Suprapubic skin (tissue), 4 donors: ENCODE results near the gene EFTUD2. TPM values are rescaled to one million over a fixed set of nuclear protein-coding genes. Genes with fewer than 3 reads are reported as not detected.

Source experiments
- DNase-seq, 2 donors: peaks; one replicate each; pipeline ENCODE4 v3.0.0-alpha.2; 2019; ENCODE audit warnings: low spot score in 2 of 2
- H3K27ac ChIP-seq: fragments of 200-600 bp; sonication (generic); one replicate; pipeline ENCODE4 v1.5.1; 2019
- H3K27me3 ChIP-seq: fragments of 200-600 bp; sonication (generic); one replicate; pipeline ENCODE4 v1.5.1; 2019
- H3K36me3 ChIP-seq: fragments of 200-600 bp; sonication (generic); one replicate; pipeline ENCODE4 v1.5.1; 2019
- H3K4me1 ChIP-seq: fragments of 200-600 bp; sonication (generic); one replicate; pipeline ENCODE4 v1.5.1; 2019
- H3K4me3 ChIP-seq: fragments of 200-600 bp; sonication (generic); one replicate; pipeline ENCODE4 v1.5.1; 2019; ENCODE audit warnings: mild to moderate bottlenecking
- H3K9me3 ChIP-seq: fragments of 200-600 bp; sonication (generic); one replicate; pipeline ENCODE4 v1.5.1; 2019
- EP300 ChIP-seq: sonication (generic); formaldehyde crosslinking; IDR thresholded peaks from one replicate; pipeline ENCODE4 v1.6.1; 2017; ENCODE audit warnings: antibody characterized with exemption
- POLR2A ChIP-seq, 2 donors: fragments of 450-650 bp; IDR thresholded peaks; one replicate each; pipeline ENCODE4 v1.6.1; 2017; ENCODE audit warnings: antibody characterized with exemption in 2 of 2, mild to moderate bottlenecking in 2 of 2, moderate library complexity in 2 of 2
- POLR2AphosphoS5 ChIP-seq, 3 donors: sonication (generic); formaldehyde crosslinking; IDR thresholded peaks; one replicate each; pipeline ENCODE4 v1.6.1; 2017; ENCODE audit warnings: antibody characterized with exemption in 3 of 3
- WGBS: methylation state at CpG from one replicate; pipeline ENCODE4 v1.1.5; 2018; 5-methylcytosine and 5-hydroxymethylcytosine counted together
- total RNA-seq, 4 donors: library from RNA; depleted of rRNA; stranded (reverse); fragments of >200 nt; gene quantifications; one replicate each; pipeline ENCODE4 v1.1.0, GENCODE V29; 2016
- TF ChIP-seq, protein P1 (sequence below), 2 donors: fragments of 200-600 bp in 1 of 2; fragments of 450-650 bp in 1 of 2; sonication (generic) in 1 of 2; IDR thresholded peaks; one replicate each; pipeline ENCODE4 v1.5.1; 2016 to 2019; ENCODE audit warnings: antibody characterized with exemption in 2 of 2, mild to moderate bottlenecking in 1 of 2, moderate library complexity in 1 of 2

EFTUD2 gene
- total RNA-seq, 4 donors from 2014 or later: 46.6 to 114 (median 94.7) TPM

DNA sequence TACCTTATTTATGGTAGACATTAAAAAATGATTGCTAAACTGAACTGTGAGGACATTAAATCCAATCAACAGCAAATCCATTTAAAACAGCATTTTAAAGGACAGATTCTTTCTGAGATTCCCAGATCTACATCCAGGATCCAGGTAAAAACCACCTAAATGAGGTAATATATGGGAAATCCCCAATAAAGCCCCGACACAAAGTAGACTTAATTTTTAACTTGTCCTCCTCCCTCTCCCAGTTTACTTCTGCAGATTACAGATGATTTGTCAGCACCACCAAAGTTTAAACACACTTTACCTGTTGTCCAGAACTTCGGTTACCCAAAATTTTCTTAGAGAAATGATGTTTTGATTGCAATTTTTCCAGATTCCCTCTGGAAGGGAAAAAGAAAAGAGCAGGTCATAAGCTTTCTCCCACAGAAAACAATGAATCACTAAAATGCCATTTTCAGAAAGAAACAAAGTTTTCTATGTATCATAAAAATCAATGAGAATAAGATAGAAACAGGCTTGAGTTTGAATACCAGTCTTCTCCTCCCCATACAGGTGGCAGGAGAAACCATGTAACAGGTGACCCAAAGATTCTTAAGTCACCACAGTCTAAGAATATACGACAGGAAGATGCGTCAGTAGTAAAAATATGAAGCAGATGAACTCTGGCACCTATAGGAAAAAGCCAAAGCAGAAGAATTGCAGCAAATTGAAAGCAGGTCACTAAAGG lies 92.0 kb downstream of the EFTUD2 start:
- TF ChIP-seq EP300 (no peak), POLR2A (IDR thresholded peaks at IDR 0.05) (no peak), POLR2AphosphoS5 (IDR thresholded peaks at IDR 0.05) (no peak)
- TF ChIP-seq, protein P1, sequence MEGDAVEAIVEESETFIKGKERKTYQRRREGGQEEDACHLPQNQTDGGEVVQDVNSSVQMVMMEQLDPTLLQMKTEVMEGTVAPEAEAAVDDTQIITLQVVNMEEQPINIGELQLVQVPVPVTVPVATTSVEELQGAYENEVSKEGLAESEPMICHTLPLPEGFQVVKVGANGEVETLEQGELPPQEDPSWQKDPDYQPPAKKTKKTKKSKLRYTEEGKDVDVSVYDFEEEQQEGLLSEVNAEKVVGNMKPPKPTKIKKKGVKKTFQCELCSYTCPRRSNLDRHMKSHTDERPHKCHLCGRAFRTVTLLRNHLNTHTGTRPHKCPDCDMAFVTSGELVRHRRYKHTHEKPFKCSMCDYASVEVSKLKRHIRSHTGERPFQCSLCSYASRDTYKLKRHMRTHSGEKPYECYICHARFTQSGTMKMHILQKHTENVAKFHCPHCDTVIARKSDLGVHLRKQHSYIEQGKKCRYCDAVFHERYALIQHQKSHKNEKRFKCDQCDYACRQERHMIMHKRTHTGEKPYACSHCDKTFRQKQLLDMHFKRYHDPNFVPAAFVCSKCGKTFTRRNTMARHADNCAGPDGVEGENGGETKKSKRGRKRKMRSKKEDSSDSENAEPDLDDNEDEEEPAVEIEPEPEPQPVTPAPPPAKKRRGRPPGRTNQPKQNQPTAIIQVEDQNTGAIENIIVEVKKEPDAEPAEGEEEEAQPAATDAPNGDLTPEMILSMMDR (IDR thresholded peaks at IDR 0.05): no peak
- Histone ChIP-seq H3K4me3 (no peak overlapping the region), H3K27me3 (no peaks in the 10 kb centered on the region), H3K36me3 (no peaks in the 10 kb centered on the region), H3K9me3 (no peaks in the 10 kb centered on the region), H3K27ac (no peak overlapping the region), H3K4me1 (no peaks in the 10 kb centered on the region)
- DNase-seq: no peak
- 80% methylated on average over 4 of the region's 4 CpGs for WGBS

DNA sequence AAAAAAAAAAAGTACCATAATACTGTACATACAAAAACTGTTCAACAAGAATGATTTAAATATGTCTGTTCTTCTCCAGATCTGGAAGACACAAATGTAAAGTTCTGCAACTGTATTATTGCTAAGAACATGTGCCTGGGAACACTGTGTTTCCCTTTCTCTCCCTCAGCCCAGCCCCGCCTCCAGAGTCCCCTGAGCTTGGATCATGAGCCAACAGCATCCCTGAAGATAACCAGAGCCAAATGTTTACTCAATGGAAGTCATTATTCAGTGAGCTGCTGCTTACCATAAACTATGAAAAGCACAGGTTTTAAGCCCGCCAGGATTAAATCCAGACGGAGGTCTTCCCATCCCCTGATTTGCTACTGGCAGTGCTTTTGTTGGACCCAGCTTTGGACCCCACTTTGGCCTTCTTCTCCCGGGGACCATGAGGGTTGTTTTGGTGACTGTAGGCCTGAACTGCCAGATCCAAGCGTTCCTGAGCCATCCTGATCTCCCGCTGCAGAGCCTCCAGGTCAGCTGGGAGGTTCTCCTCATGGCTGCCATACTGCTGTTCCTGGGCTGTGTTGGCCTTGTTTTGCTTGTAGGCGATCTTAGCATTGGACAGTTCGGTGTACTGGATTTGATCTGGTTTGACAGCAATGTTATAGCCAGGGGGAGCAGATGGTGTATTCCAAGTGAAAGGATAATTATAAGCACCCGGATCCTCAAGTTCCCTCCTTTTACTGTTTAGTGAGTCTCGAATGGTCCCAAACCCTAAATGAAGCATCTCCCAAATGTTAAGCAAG lies 94.7 kb downstream of the EFTUD2 start:
- TF ChIP-seq EP300 (no peak), POLR2AphosphoS5 (IDR thresholded peaks at IDR 0.05) (no peak), POLR2A (IDR thresholded peaks at IDR 0.05) (no peak)
- TF ChIP-seq, protein P1 (IDR thresholded peaks at IDR 0.05): no peak
- DNase-seq: no peak
- no peak overlapping the region for H3K27ac ChIP-seq
- no peak overlapping the region for H3K4me3 ChIP-seq
- 86% methylated on average over 10 of the region's 10 CpGs for WGBS
- H3K4me1 ChIP-seq: no peaks in the 10 kb centered on the region
- H3K36me3 ChIP-seq: no peaks in the 10 kb centered on the region
- no peaks in the 10 kb centered on the region for H3K27me3 ChIP-seq
- H3K9me3 ChIP-seq: no peaks in the 10 kb centered on the region

DNA sequence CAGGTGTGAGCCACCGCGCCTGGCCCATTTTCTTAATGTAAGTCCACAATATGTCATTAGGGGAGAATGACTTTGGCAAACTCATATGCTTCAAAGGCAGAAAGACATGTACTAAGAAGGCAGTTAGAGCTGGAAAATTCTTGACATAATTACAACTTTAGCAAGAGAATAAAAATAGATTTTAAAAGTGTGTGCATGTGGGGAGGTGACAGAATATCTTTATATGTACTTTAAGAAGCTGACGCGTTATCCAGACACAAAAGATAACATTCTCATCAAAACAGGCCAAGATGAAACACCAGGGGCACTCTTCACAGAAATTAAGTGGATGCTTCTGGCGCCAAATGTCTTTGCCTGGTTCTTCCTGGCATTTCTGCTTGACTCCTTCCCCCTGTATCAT lies 97.4 kb downstream of the EFTUD2 start:
- DNase-seq: no peak
- H3K9me3 ChIP-seq: no peaks in the 10 kb centered on the region
- H3K36me3 ChIP-seq: no peaks in the 10 kb centered on the region
- no peak overlapping the region for H3K4me3 ChIP-seq
- H3K4me1 ChIP-seq: no peaks in the 10 kb centered on the region
- TF ChIP-seq POLR2AphosphoS5 (IDR thresholded peaks at IDR 0.05) (no peak), EP300 (no peak), POLR2A (IDR thresholded peaks at IDR 0.05) (no peak)
- TF ChIP-seq, protein P1 (IDR thresholded peaks at IDR 0.05): no peak
- peaks cover 2% of the 10 kb centered on the region for H3K27me3 ChIP-seq
- WGBS: 97% methylated on average over 5 of the region's 5 CpGs
- H3K27ac ChIP-seq: no peak overlapping the region

Other genes starting within 250 kb of the EFTUD2 start
- gene MEIOC, start 243.0 kb downstream of the EFTUD2 start, total RNA-seq: not detected
- gene CCDC43, start 209.7 kb downstream of the EFTUD2 start, total RNA-seq: 10 to 100 TPM; 11.2 to 13.3 (median 12.2) TPM
- gene DBF4B, start 190.8 kb downstream of the EFTUD2 start, total RNA-seq: 1 to 10 TPM; 3.5 to 8.9 (median 3.7) TPM
- gene ADAM11, start 140.5 kb downstream of the EFTUD2 start, total RNA-seq: 1 to 10 TPM in 3 of 4 donors, under 1 TPM in 1; 0.98 to 1.5 (median 1.1) TPM
- 1 to 10 TPM; 1.1 to 7.8 (median 1.9) TPM for gene GJC1, start 69.2 kb downstream of the EFTUD2 start, total RNA-seq
- gene HIGD1B, start 51.6 kb downstream of the EFTUD2 start, total RNA-seq: not detected
- gene GFAP, start 16.1 kb upstream of the EFTUD2 start, total RNA-seq: 1 to 10 TPM in 1 of 4 donors, under 1 TPM in 1, not detected in 2; 0.72 to 5.9 TPM
- 1 to 10 TPM; 2.0 to 4.0 (median 2.8) TPM for gene KIF18B, start 48.3 kb upstream of the EFTUD2 start, total RNA-seq
- not detected for gene C1QL1, start 68.9 kb upstream of the EFTUD2 start, total RNA-seq
- 10 to 100 TPM; 49.1 to 68.5 (median 60.9) TPM for gene DCAKD, start 152.2 kb upstream of the EFTUD2 start, total RNA-seq
- 10 to 100 TPM; 53.2 to 73.3 (median 65.9) TPM for gene NMT1, start 161.9 kb upstream of the EFTUD2 start, total RNA-seq
- gene PLCD3, start 233.1 kb upstream of the EFTUD2 start, total RNA-seq: 10 to 100 TPM; 44.7 to 87.1 (median 58.3) TPM
- gene ACBD4, start 236.2 kb upstream of the EFTUD2 start, total RNA-seq: 10 to 100 TPM in 2 of 4 donors, 1 to 10 TPM in 2; 6.2 to 37.7 (median 10.9) TPM
- 10 to 100 TPM; 23.1 to 35.6 (median 27.8) TPM for gene HEXIM1, start 249.0 kb upstream of the EFTUD2 start, total RNA-seq